Lower lobe of right lung (tissue), 2 donors: Measurements from ENCODE around the gene MYRIP. TPM values are rescaled to one million over a fixed set of nuclear protein-coding genes. Genes with fewer than 3 reads are reported as not detected.

Experiments used
- ATAC-seq, 2 donors: fragments of 200-7000 bp; cut with Tn5 transposase; one replicate each; pipeline ENCODE4 v1.9.1; 2020 to 2022; ENCODE audit warnings: mild to moderate bottlenecking in 2 of 2, moderate library complexity in 2 of 2
- DNase-seq: peaks from one replicate; pipeline ENCODE4 v3.0.0-alpha.2; 2020
- H3K27ac ChIP-seq: fragments of 200-600 bp; one replicate; pipeline ENCODE4 v1.8.0; 2022
- H3K27me3 ChIP-seq: fragments of 200-600 bp; one replicate; pipeline ENCODE4 v1.8.0; 2022; ENCODE audit warnings: low read depth
- H3K36me3 ChIP-seq: fragments of 200-600 bp; one replicate; pipeline ENCODE4 v1.8.0; 2022; ENCODE audit warnings: mild to moderate bottlenecking
- H3K4me1 ChIP-seq: fragments of 200-600 bp; one replicate; pipeline ENCODE4 v1.8.0; 2022
- H3K4me3 ChIP-seq: fragments of 200-600 bp; one replicate; pipeline ENCODE4 v1.8.0; 2022; ENCODE audit warnings: mild to moderate bottlenecking
- H3K9me3 ChIP-seq: fragments of 200-600 bp; one replicate; pipeline ENCODE4 v1.8.0; 2022
- intact Hi-C: fragments of 100-400 bp; cut with DNase I; formaldehyde crosslinking; loops from one replicate; pipeline ENCODE4 v1.11.0; 2022
- total RNA-seq: library from RNA; stranded (reverse); fragmentation: NEBNext Ultra II Directional; extraction: Animal tissue kit (Norgen Biotek cat#: 25700); gene quantifications from one replicate; pipeline ENCODE4 v1.2.1, GENCODE V29; 2021
- TF ChIP-seq, protein P1 (sequence below): fragments of 200-600 bp; IDR thresholded peaks from one replicate; pipeline ENCODE4 v1.8.0; 2022; ENCODE audit warnings: antibody characterized with exemption, mild to moderate bottlenecking
- donor health status: DM: no; HTN: yes; CAD: no; lungs with severe emphysema.

Gene MYRIP
- total RNA-seq, 1 donor from 2014 or later: 1.8 TPM

DNA sequence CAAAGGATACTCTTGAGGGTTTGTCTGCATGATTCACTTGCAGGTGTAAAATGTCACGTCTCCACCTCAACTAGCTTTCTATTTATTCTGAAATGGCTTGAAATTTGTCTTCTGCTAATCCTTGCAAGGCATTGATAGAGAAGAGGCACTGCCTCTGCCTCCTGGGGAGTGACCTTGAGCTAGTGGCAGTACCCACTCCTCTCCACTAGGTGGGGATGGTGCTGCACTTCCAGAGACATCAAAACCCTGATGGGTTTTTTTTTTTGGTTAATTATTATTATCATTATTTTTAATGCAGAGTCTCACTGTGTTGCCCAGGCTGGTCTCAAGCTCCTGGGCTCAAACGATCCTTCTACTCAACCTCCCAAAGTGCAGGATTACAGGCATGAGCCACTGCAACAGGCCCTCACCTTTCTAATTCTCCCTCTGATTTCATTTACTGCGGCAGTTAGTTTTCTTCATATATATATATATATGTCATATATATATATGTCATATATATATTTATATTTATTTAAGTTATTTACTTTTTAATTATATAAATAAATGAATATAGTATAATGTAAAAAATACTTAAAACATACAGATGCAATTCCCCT is 382.5 kb downstream of the MYRIP start:
- no peaks in the 10 kb centered on the region for H3K27me3 ChIP-seq
- ATAC-seq (peak; percentile 78 to 88), DNase-seq (peak; percentile 58)
- no peak overlapping the region for H3K27ac ChIP-seq
- H3K9me3 ChIP-seq: no peaks in the 10 kb centered on the region
- no peaks in the 10 kb centered on the region for H3K4me1 ChIP-seq
- H3K4me3 ChIP-seq: no peak overlapping the region
- no peaks in the 10 kb centered on the region for H3K36me3 ChIP-seq
- TF ChIP-seq, protein P1, sequence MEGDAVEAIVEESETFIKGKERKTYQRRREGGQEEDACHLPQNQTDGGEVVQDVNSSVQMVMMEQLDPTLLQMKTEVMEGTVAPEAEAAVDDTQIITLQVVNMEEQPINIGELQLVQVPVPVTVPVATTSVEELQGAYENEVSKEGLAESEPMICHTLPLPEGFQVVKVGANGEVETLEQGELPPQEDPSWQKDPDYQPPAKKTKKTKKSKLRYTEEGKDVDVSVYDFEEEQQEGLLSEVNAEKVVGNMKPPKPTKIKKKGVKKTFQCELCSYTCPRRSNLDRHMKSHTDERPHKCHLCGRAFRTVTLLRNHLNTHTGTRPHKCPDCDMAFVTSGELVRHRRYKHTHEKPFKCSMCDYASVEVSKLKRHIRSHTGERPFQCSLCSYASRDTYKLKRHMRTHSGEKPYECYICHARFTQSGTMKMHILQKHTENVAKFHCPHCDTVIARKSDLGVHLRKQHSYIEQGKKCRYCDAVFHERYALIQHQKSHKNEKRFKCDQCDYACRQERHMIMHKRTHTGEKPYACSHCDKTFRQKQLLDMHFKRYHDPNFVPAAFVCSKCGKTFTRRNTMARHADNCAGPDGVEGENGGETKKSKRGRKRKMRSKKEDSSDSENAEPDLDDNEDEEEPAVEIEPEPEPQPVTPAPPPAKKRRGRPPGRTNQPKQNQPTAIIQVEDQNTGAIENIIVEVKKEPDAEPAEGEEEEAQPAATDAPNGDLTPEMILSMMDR: peak; percentile 95
- intact Hi-C loops: no loop called here

DNA sequence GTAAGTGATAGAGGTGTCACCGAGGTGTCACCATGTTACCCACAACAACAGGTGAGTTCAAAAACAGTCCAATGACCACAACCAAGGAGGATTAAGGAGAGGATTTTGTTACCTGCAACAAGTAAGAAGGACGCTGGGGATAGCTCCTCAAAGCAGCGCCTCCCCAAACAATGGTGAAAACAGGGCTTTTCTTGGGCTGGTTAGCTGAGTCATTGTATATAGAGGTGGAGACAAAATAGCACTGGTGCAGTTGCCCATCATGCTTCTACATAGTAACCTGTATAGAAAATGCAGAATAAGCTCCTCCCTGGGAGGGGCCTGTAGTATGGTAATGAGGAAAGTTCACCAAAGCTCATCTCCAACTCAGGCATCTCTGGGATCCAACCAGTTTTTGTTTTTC is 383.2 kb downstream of the MYRIP start:
- Histone ChIP-seq H3K4me3 (no peak overlapping the region), H3K36me3 (no peaks in the 10 kb centered on the region), H3K27ac (no peak overlapping the region), H3K4me1 (no peaks in the 10 kb centered on the region), H3K27me3 (no peaks in the 10 kb centered on the region), H3K9me3 (no peaks in the 10 kb centered on the region)
- ATAC-seq (no peak), DNase-seq (no peak)
- intact Hi-C loops: no loop called here
- TF ChIP-seq, protein P1: no peak

- H3K36me3 ChIP-seq: no peaks in the 10 kb centered on the region
- no peaks in the 10 kb centered on the region for H3K9me3 ChIP-seq
- no peak for ATAC-seq
- intact Hi-C loops: no loop called here
- H3K4me1 ChIP-seq: no peaks in the 10 kb centered on the region
- TF ChIP-seq, protein P1: no peak
- no peak overlapping the region for H3K27ac ChIP-seq
- no peaks in the 10 kb centered on the region for H3K27me3 ChIP-seq
- DNase-seq: no peak
- H3K4me3 ChIP-seq: no peak overlapping the region
Observed at GRCh38 chr3:40196966-40197365, 387.6 kb downstream of the MYRIP start.

DNA sequence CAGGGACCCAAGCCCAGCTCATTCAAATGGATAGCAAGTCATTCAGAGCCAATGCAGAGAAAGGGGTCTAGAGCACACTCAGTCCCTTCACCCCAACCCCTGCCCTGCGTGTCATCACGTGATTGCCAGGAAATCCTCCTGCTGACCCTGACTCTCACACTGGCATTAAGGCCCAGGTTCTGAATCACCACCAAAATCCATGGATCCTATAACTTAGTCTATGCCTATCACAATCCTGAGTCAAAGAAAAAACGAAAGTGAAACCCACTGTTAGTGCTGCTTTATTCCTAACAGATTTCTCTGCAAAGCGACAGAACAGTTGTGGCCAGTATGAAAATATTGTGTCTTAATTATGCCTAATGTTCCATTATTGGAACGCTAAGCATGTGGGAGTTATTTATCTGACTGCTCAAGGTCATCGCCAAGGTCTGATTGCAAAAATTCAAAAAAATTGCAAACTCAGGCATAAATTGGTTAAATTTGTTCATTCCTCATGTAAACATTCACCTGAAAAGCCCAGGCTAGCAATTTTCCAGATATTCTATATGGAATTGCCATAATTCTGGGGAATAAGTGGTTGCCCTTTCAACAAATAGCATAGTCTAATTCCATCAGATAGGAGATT is 391.4 kb downstream of the MYRIP start:
- no peaks in the 10 kb centered on the region for H3K4me1 ChIP-seq
- DNase-seq: no peak
- no peak overlapping the region for H3K27ac ChIP-seq
- no peaks in the 10 kb centered on the region for H3K27me3 ChIP-seq
- no peak overlapping the region for H3K4me3 ChIP-seq
- intact Hi-C loops: no loop called here
- no peaks in the 10 kb centered on the region for H3K9me3 ChIP-seq
- H3K36me3 ChIP-seq: no peaks in the 10 kb centered on the region
- no peak for ATAC-seq
- TF ChIP-seq, protein P1: no peak

DNA sequence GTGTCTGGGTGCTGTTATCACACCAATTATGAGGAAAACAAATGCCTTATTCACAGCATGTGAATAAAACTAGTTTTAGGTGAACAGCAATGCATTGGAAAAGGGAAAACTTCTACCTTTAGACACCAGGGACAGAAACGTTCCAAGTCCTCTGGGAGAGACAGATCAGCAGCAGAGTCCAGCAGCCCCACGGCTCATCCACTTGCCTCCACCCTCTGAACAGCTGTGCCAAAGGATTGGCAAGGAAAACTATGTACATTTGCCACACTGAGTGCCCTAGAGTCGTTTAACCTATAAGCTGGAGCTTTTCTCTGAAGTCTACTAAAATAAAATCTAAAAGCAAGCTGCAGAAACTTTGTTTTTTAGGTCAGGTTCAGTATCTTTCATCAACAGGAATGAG is 392.4 kb downstream of the MYRIP start:
- ATAC-seq: no peak
- no peak overlapping the region for H3K27ac ChIP-seq
- no peaks in the 10 kb centered on the region for H3K9me3 ChIP-seq
- H3K4me1 ChIP-seq: no peaks in the 10 kb centered on the region
- no peaks in the 10 kb centered on the region for H3K36me3 ChIP-seq
- no peak for DNase-seq
- intact Hi-C loops: no loop called here
- H3K27me3 ChIP-seq: no peaks in the 10 kb centered on the region
- TF ChIP-seq, protein P1: no peak
- no peak overlapping the region for H3K4me3 ChIP-seq
